ENCODE results near the gene SPOCK3. TPM values are rescaled to one million over a fixed set of nuclear protein-coding genes. Genes with fewer than 3 reads are reported as not detected.

Gene SPOCK3
- total and polyA plus RNA-seq, 2 experiments from 2014 or later, result 1.6 to 4.1 TPM

DNA sequence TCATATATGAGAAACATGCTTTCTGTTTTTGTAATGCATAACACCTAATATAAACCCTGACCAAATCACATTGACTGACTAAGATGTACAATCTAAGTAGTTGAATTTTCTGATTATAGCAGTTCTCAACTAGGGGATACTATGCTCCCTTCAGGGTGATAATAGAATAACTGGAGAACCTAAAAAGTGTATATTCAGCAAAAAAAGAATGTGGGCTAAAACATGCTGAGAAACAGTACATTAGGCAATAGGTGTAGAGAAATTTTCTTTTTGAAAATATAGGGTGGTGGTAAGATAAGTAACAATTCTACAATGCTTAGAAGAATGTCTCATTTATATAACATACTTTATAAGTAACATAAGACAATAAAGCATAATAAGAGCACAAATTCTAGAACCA is 239.6 kb downstream of the SPOCK3 start:
- no peak for ATAC-seq
- Histone ChIP-seq H3K27me3 (ENCODE audit: insufficient read depth) (no peaks in the 10 kb centered on the region), H2AFZ (no peak overlapping the region), H3K36me3 (ENCODE audit: insufficient read depth) (no peaks in the 10 kb centered on the region), H3K27ac (ENCODE audit: low read depth) (no peak overlapping the region), H3K4me2 (no peak overlapping the region), H3K9me2 (ENCODE audit: insufficient read depth) (no peaks in the 10 kb centered on the region), H3K79me2 (replicated peaks; ENCODE audit: insufficient read depth) (no peaks in the 10 kb centered on the region), H4K20me1 (replicated peaks; ENCODE audit: insufficient read depth) (no peaks in the 10 kb centered on the region), H3K4me1 (ENCODE audit: insufficient read depth) (no peaks in the 10 kb centered on the region), H3K4me3 (no peak overlapping the region), H3F3A (replicated peaks; ENCODE audit: low read depth) (no peaks in the 10 kb centered on the region)
- TF ChIP-seq CREB1 (CRISPR knock-in tag; IDR thresholded peaks at IDR 0.05; ENCODE audit: low read depth) (no peak), JUNB (IDR thresholded peaks at IDR 0.05; ENCODE audit: unreplicated experiment) (no peak), EZH2 (IDR thresholded peaks at IDR 0.05; ENCODE audit: low read depth, unreplicated experiment) (no peak), STAT1 (IDR thresholded peaks at IDR 0.05; ENCODE audit: unreplicated experiment) (no peak), NANOG (IDR thresholded peaks at IDR 0.05; ENCODE audit: borderline replicate concordance) (no peak), ZNF331 (CRISPR knock-in tag; IDR thresholded peaks at IDR 0.05; ENCODE audit: low read depth) (no peak), EZH2phosphoT487 (IDR thresholded peaks at IDR 0.05; ENCODE audit: unreplicated experiment) (no peak), POLR2AphosphoS5 (IDR thresholded peaks at IDR 0.05; ENCODE audit: low read depth) (no peak)
- TF ChIP-seq, protein P1, sequence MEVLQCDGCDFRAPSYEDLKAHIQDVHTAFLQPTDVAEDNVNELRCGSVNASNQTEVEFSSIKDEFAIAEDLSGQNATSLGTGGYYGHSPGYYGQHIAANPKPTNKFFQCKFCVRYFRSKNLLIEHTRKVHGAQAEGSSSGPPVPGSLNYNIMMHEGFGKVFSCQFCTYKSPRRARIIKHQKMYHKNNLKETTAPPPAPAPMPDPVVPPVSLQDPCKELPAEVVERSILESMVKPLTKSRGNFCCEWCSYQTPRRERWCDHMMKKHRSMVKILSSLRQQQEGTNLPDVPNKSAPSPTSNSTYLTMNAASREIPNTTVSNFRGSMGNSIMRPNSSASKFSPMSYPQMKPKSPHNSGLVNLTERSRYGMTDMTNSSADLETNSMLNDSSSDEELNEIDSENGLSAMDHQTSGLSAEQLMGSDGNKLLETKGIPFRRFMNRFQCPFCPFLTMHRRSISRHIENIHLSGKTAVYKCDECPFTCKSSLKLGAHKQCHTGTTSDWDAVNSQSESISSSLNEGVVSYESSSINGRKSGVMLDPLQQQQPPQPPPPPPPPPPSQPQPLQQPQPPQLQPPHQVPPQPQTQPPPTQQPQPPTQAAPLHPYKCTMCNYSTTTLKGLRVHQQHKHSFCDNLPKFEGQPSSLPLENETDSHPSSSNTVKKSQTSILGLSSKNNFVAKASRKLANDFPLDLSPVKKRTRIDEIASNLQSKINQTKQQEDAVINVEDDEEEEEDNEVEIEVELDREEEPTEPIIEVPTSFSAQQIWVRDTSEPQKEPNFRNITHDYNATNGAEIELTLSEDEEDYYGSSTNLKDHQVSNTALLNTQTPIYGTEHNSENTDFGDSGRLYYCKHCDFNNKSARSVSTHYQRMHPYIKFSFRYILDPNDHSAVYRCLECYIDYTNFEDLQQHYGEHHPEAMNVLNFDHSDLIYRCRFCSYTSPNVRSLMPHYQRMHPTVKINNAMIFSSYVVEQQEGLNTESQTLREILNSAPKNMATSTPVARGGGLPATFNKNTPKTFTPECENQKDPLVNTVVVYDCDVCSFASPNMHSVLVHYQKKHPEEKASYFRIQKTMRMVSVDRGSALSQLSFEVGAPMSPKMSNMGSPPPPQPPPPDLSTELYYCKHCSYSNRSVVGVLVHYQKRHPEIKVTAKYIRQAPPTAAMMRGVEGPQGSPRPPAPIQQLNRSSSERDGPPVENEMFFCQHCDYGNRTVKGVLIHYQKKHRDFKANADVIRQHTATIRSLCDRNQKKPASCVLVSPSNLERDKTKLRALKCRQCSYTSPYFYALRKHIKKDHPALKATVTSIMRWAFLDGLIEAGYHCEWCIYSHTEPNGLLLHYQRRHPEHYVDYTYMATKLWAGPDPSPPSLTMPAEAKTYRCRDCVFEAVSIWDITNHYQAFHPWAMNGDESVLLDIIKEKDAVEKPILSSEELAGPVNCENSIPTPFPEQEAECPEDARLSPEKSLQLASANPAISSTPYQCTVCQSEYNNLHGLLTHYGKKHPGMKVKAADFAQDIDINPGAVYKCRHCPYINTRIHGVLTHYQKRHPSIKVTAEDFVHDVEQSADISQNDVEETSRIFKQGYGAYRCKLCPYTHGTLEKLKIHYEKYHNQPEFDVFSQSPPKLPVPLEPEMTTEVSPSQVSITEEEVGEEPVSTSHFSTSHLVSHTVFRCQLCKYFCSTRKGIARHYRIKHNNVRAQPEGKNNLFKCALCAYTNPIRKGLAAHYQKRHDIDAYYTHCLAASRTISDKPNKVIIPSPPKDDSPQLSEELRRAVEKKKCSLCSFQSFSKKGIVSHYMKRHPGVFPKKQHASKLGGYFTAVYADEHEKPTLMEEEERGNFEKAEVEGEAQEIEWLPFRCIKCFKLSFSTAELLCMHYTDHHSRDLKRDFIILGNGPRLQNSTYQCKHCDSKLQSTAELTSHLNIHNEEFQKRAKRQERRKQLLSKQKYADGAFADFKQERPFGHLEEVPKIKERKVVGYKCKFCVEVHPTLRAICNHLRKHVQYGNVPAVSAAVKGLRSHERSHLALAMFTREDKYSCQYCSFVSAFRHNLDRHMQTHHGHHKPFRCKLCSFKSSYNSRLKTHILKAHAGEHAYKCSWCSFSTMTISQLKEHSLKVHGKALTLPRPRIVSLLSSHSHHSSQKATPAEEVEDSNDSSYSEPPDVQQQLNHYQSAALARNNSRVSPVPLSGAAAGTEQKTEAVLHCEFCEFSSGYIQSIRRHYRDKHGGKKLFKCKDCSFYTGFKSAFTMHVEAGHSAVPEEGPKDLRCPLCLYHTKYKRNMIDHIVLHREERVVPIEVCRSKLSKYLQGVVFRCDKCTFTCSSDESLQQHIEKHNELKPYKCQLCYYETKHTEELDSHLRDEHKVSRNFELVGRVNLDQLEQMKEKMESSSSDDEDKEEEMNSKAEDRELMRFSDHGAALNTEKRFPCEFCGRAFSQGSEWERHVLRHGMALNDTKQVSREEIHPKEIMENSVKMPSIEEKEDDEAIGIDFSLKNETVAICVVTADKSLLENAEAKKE (CRISPR knock-in tag; IDR thresholded peaks at IDR 0.05), result no peak
- TF ChIP-seq, protein P2, sequence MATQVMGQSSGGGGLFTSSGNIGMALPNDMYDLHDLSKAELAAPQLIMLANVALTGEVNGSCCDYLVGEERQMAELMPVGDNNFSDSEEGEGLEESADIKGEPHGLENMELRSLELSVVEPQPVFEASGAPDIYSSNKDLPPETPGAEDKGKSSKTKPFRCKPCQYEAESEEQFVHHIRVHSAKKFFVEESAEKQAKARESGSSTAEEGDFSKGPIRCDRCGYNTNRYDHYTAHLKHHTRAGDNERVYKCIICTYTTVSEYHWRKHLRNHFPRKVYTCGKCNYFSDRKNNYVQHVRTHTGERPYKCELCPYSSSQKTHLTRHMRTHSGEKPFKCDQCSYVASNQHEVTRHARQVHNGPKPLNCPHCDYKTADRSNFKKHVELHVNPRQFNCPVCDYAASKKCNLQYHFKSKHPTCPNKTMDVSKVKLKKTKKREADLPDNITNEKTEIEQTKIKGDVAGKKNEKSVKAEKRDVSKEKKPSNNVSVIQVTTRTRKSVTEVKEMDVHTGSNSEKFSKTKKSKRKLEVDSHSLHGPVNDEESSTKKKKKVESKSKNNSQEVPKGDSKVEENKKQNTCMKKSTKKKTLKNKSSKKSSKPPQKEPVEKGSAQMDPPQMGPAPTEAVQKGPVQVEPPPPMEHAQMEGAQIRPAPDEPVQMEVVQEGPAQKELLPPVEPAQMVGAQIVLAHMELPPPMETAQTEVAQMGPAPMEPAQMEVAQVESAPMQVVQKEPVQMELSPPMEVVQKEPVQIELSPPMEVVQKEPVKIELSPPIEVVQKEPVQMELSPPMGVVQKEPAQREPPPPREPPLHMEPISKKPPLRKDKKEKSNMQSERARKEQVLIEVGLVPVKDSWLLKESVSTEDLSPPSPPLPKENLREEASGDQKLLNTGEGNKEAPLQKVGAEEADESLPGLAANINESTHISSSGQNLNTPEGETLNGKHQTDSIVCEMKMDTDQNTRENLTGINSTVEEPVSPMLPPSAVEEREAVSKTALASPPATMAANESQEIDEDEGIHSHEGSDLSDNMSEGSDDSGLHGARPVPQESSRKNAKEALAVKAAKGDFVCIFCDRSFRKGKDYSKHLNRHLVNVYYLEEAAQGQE (IDR thresholded peaks at IDR 0.05; ENCODE audit: unreplicated experiment), result no peak
- TF ChIP-seq, protein P3, sequence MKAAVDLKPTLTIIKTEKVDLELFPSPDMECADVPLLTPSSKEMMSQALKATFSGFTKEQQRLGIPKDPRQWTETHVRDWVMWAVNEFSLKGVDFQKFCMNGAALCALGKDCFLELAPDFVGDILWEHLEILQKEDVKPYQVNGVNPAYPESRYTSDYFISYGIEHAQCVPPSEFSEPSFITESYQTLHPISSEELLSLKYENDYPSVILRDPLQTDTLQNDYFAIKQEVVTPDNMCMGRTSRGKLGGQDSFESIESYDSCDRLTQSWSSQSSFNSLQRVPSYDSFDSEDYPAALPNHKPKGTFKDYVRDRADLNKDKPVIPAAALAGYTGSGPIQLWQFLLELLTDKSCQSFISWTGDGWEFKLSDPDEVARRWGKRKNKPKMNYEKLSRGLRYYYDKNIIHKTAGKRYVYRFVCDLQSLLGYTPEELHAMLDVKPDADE (IDR thresholded peaks at IDR 0.05), result no peak
- Mint-ChIP-seq H3K4me3 (no peak overlapping the region), H3K27me3 (ENCODE audit: insufficient read depth, low read depth, poor library complexity) (no peaks in the 10 kb centered on the region), H3K27ac (no peak overlapping the region), H3K9me3 (no peaks in the 10 kb centered on the region), H3K36me3 (ENCODE audit: low read depth) (no peaks in the 10 kb centered on the region), H3K4me1 (peaks cover 2% of the 10 kb centered on the region; the same call in 1 of the 3 replicates)
- no peak for DNase-seq (ENCODE audit: low spot score)

All from GM23338 (cell line).